Measurements from ENCODE around the gene PRELID3B.

GRCh38 chr20:59069026-59069425, 26.4 kb upstream of the PRELID3B start:
- TF ChIP-seq CTCF (IDR thresholded peaks at IDR 0.05; ENCODE audit: low read depth, low read length) (no peak), EZH2phosphoT487 (IDR thresholded peaks at IDR 0.05; ENCODE audit: low read depth) (no peak)

Data from OCI-LY3 (cell line).